Kidney capillary endothelial cell (primary cell): Measurements from ENCODE around the gene GSTT2B.
"Not testable (repeated sequence)": the region's sequence is repeated elsewhere in the genome, so short reads cannot be mapped to it uniquely, and the experiment has no call there.

Experiments
- DNase-seq: peaks from one replicate; pipeline ENCODE4 v3.0.0-alpha.2; 2018; ENCODE audit warnings: low spot score

GSTT2B gene

GRCh38 chr22:23961084-23961771 lies at the start of gene GSTT2B:
TSS of gene GSTT2B (minus strand) at chr22:23961195. CDS start at chr22:23961131, 64 bp downstream.
- not testable (repeated sequence) for DNase-seq

DNA sequence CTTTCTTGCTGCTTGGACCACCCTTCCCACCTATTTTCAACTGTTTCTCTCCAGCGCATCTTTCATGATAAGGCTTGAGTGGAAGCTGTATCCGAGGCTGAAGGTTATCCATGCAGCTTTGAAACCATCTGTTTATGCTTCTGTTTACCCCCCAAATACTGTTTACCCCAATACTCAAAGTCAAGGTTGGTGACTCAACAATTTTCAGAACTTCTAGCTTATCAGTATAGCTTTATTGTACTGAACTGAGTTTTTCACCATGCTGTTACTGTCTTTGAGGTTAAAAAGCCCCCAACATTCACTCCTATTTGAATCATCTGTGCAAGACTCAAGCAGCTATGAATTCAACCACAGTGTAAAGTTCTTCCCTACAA lies 49.0 kb upstream of the GSTT2B start:
- DNase-seq, result no peak

DNA sequence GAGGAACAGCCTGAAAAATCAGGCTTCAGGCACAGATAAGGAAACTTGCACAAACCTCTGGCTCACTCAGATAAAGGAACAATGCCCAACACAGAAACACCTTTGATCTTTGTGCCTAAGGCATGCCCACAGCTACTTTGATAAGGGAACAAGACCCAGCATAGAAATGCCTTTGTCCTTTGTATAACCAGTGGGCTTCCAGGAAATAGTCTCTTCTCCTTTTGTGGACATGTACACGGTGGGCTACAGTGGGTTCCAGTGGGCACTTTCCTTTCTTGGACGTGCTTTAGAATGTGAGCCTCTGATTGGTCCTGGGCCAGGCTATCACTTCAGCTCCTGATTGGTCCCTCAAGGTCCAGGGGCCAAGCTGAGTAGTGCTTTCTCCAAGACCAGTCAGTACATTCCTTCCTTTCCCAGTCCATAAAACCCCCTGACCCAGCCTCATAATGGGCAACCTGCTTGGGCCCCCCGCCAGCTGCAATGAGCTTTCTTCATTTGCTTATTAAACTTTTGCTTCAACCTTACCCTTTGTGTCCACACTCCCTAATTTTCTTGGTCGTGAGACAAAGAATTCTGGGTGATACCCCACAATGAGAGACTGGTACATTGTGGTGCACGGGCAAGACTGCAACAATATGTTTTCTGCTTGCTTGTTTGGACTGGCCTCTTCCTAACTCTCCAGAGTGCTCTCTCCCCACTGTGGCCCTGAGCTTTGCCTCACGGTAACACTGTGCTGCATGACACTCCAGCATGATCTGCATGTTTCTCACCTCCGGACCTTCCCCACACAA lies 48.4 kb upstream of the GSTT2B start:
- no peak for DNase-seq

- DNase-seq, result no peak
Measured at GRCh38 chr22:24008381-24009226, 47.6 kb upstream of the GSTT2B start.

DNA sequence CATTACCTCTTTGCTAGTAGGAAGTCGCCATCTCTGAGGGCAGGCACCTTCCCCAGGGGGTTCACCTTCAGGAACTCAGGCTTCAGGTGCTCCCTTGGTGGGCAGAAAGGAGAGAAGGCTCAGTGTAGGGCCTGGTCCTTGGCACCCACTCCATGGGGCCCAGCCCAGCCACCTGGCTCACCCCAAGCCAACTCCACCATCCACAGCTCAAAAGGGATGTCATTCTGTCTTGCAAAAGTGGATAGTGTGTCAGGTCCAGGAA lies 47.0 kb upstream of the GSTT2B start:
- no peak for DNase-seq

DNA sequence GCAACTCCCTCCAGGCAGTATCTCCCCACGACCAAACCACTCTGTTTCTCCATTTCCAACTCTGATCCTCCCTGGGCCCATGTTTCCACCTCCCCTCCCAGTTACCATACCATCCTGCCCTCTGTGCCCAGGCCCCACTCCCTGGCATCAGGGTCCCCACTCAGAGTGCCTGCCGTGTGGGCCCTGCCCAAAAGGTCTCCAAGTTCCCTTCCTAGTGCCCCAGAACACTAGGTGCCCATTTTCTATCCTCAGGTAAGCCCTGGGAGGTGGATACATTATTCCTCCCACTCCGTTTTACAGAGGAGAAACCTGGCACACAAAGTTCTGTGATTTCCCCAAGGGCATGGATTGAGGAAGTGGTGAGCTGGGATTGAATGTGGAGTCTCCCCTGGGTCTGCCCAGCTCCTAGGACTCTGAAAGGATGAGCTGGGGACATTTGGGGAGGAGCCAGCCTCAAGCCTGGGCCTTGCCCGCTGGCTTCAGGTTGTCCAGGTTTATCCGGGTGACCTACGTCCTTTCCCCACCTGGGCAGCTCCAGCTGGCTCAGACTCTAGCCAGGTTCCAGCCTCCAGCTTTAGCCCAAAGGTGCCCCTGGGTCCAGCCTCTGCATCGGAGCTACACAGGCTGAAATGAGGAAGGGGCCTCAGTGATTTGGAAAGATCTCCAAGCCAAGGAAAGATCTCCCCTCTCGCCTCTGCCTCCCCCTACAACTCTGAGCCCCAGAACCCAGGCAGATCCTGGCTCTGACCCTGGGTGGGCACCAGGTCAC lies 46.4 kb upstream of the GSTT2B start:
- no peak for DNase-seq

GRCh38 chr22:24006914-24007214 lies 45.9 kb upstream of the GSTT2B start:
- DNase-seq, result no peak

GRCh38 chr22:24006207-24006913 lies 45.4 kb upstream of the GSTT2B start:
- no peak for DNase-seq

GRCh38 chr22:24005201-24005600 lies 44.2 kb upstream of the GSTT2B start, which contains the start of gene GSTT4:
TSS of gene GSTT4 (minus strand) at chr22:24005453. CDS start at chr22:24005356, 97 bp downstream.
- no peak for DNase-seq

- no peak for DNase-seq
Measured at GRCh38 chr22:24003887-24004286, 42.9 kb upstream of the GSTT2B start.

DNA sequence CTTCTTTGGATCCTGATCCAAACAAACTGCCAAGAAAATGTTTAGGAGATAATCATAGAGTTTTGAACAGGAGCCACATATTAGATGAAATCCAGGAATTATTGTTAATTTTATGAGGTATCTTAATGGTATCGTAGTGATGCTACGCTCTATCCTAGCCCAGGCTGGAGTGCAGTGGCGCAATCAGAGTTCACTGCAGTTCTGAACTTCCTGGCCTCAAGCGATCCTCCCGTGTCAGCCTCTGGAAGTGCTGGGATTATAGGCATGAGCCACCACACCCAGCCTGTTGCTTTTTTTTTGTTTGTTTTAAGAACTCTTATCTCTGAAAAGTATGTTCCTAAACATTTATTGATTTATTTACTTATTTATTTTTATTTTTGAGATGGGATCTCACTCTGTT lies 41.9 kb upstream of the GSTT2B start:
- no peak for DNase-seq

GRCh38 chr22:24002272-24002671 lies 41.3 kb upstream of the GSTT2B start:
- no peak for DNase-seq

GRCh38 chr22:24001314-24001713 lies 40.3 kb upstream of the GSTT2B start:
- DNase-seq, result no peak

DNA sequence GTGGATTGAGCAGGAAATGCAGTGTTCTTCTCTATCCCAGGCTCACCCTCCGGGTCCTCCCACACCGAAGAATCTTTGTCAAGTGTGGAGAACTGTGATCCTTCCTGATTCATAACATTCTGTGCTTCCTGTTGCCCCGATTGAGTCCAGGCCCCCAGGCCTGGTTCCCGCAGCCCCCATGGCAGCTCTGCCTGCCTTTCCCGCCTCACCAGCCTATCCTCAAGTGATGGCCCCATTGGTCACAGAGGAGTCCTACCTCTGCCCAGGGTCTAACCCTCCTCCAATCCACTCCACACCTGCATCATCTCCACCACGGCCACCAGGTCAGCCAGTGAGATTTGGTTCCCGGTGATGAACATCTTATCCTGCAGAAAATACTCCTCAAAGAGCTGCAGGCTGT lies 38.8 kb upstream of the GSTT2B start:
- DNase-seq, result not testable (repeated sequence)

GRCh38 chr22:23997092-23997491 lies 36.1 kb upstream of the GSTT2B start:
- no peak for DNase-seq

GRCh38 chr22:23993581-23994177 lies 32.7 kb upstream of the GSTT2B start:
- not testable (repeated sequence) for DNase-seq

DNA sequence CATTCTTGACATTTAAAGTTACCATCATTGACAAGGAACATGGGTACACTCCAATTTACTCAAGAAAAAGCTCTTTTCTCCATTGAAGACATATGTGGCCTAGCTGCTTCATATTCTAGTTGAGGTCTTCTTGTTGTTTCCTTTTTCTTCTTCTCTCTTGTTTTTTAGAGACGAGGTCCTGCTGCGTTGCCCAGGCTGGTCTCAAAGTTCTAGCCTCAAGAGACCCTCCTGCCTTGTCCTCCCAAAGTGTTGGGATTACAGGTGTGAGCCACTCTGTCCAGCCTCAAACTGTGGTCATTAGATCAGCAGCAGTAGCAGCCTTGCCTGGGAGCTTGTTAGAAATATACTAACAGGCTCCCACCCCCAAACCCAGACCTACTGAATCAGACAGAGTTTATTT lies 32.1 kb upstream of the GSTT2B start:
- DNase-seq, result not testable (repeated sequence)

- DNase-seq, result not testable (repeated sequence)
Measured at GRCh38 chr22:23989583-23990244, 28.7 kb upstream of the GSTT2B start.

GRCh38 chr22:23986538-23987178 lies 25.7 kb upstream of the GSTT2B start:
- not testable (repeated sequence) for DNase-seq

GRCh38 chr22:23986089-23986488 lies 25.1 kb upstream of the GSTT2B start:
- not testable (repeated sequence) for DNase-seq
